Natural killer cell (primary cell): ENCODE measurements around the gene MPL. TPM values are rescaled to one million over a fixed set of nuclear protein-coding genes. Genes with fewer than 3 reads are reported as not detected.

Experiments
- ATAC-seq, 3 donors: fragments of 150-1000 bp in 2 of 3; fragments of 200-7000 bp in 1 of 3; cut with Tn5 transposase; 1 replicate in 1 of 3; 2 replicates in 2 of 3; pipeline ENCODE4 v1.10.0; 2021; ENCODE audit warnings: mild to moderate bottlenecking in 2 of 3, moderate library complexity in 2 of 3
- DNase-seq, 2 donors: peaks; one replicate each; pipeline versions ENCODE4 v3.0.0 to v3.0.0-alpha.2; 2013 to 2021; ENCODE audit warnings: mixed read lengths in 1 of 2
- H3K27ac ChIP-seq: one replicate; pipeline ENCODE4 v1.5.1; 2013; ENCODE audit warnings: mild to moderate bottlenecking, low read length
- H3K27me3 ChIP-seq: one replicate; pipeline ENCODE4 v1.6.1; 2013; ENCODE audit warnings: low read length; ENCODE audit not compliant: control insufficient read depth, insufficient read depth
- H3K36me3 ChIP-seq: one replicate; pipeline ENCODE4 v1.6.1; 2013; ENCODE audit warnings: low read length; ENCODE audit not compliant: control insufficient read depth, insufficient read depth
- H3K4me1 ChIP-seq: one replicate; pipeline ENCODE4 v1.6.1; 2013; ENCODE audit warnings: low read length; ENCODE audit not compliant: control insufficient read depth, insufficient read depth
- H3K4me3 ChIP-seq: one replicate; pipeline ENCODE4 v1.5.1; 2013; ENCODE audit warnings: low read length
- H3K9me3 ChIP-seq: one replicate; pipeline ENCODE4 v1.6.1; 2013; ENCODE audit warnings: low read length; ENCODE audit not compliant: control insufficient read depth, insufficient read depth
- H3K27ac Mint-ChIP-seq, 2 donors: one replicate each; pipeline ENCODE4 v1.8.0; 2022; ENCODE audit warnings: mild to moderate bottlenecking in 2 of 2, mixed read lengths in 2 of 2, moderate library complexity in 1 of 2
- H3K27me3 Mint-ChIP-seq, 2 donors: one replicate each; pipeline ENCODE4 v1.8.0; 2022; ENCODE audit warnings: low read depth in 2 of 2, mixed read lengths in 2 of 2
- H3K36me3 Mint-ChIP-seq: one replicate; pipeline ENCODE4 v1.8.0; 2022; ENCODE audit warnings: mixed read lengths
- H3K4me1 Mint-ChIP-seq, 2 donors: one replicate each; pipeline ENCODE4 v1.8.0; 2022; ENCODE audit warnings: mixed read lengths in 2 of 2
- H3K4me3 Mint-ChIP-seq: one replicate; pipeline ENCODE4 v1.8.0; 2022; ENCODE audit warnings: mild to moderate bottlenecking, moderate library complexity, mixed read lengths
- H3K9me3 Mint-ChIP-seq, 2 donors: one replicate each; pipeline ENCODE4 v1.8.0; 2022; ENCODE audit warnings: mixed read lengths in 2 of 2
- CTCF ChIP-seq: fragments of 200-600 bp; IDR thresholded peaks from one replicate; pipeline ENCODE4 v1.8.0; 2022; ENCODE audit warnings: antibody characterized with exemption
- WGBS: methylation state at CpG from one replicate; pipeline ENCODE4 v1.1.7; 2013; ENCODE audit warnings: missing lambda C conversion rate; ENCODE audit not compliant: insufficient coverage; 5-methylcytosine and 5-hydroxymethylcytosine counted together
- intact Hi-C: fragments of 100-400 bp; cut with micrococcal nuclease; formaldehyde crosslinking; loops from one replicate; pipeline ENCODE4 v1.14.2; 2022
- total RNA-seq, 4 donors: library from RNA; stranded (reverse); fragments of 120-200 nt in 1 of 4; gene quantifications; one replicate each; pipeline versions ENCODE4 v1.2.3 to v1.2.4, GENCODE V29; 2013 to 2022

The MPL gene
- total RNA-seq, 3 donors from 2014 or later (not counting 1 experiment from before 2014, with no cell fraction given): 0.43 to 1.7 (median 0.48) TPM

- no peak overlapping the region for H3K27ac Mint-ChIP-seq
- DNase-seq: no peak
- TF ChIP-seq CTCF: no peak
- H3K27me3 ChIP-seq: no peaks in the 10 kb centered on the region
- H3K9me3 Mint-ChIP-seq: no peaks in the 10 kb centered on the region
- H3K36me3 Mint-ChIP-seq: no peaks in the 10 kb centered on the region
- H3K4me3 Mint-ChIP-seq: no peak overlapping the region
- no peaks in the 10 kb centered on the region for H3K9me3 ChIP-seq
- no peaks in the 10 kb centered on the region for H3K27me3 Mint-ChIP-seq
- no peak for ATAC-seq
- H3K4me1 Mint-ChIP-seq: no peaks in the 10 kb centered on the region
- H3K4me3 ChIP-seq: no peak overlapping the region
- WGBS: 47% methylated on average over 5 of the region's 5 CpGs
- no peak overlapping the region for H3K27ac ChIP-seq
- intact Hi-C loops: no loop called here
- no peaks in the 10 kb centered on the region for H3K4me1 ChIP-seq
- H3K36me3 ChIP-seq: no peaks in the 10 kb centered on the region
Observed at GRCh38 chr1:43338001-43338400, 383 bp downstream of the MPL start.

- Histone ChIP-seq H3K36me3 (no peaks in the 10 kb centered on the region), H3K4me1 (no peaks in the 10 kb centered on the region), H3K27ac (no peak overlapping the region), H3K9me3 (no peaks in the 10 kb centered on the region), H3K27me3 (no peaks in the 10 kb centered on the region), H3K4me3 (no peak overlapping the region)
- no peak for ATAC-seq
- Mint-ChIP-seq H3K36me3 (no peaks in the 10 kb centered on the region), H3K27ac (no peak overlapping the region), H3K27me3 (no peaks in the 10 kb centered on the region), H3K4me1 (no peaks in the 10 kb centered on the region), H3K4me3 (no peak overlapping the region), H3K9me3 (no peaks in the 10 kb centered on the region)
- intact Hi-C loops: no loop called here
- no peak for TF ChIP-seq CTCF
- 88% methylated on average over 6 of the region's 6 CpGs for WGBS
- no peak for DNase-seq
Observed at GRCh38 chr1:43339584-43340232, 2.1 kb downstream of the MPL start.

GRCh38 chr1:43340559-43340958 is 2.9 kb downstream of the MPL start:
- no peaks in the 10 kb centered on the region for H3K4me1 Mint-ChIP-seq
- Histone ChIP-seq H3K9me3 (no peaks in the 10 kb centered on the region), H3K27me3 (no peaks in the 10 kb centered on the region), H3K4me1 (no peaks in the 10 kb centered on the region), H3K4me3 (no peak overlapping the region), H3K36me3 (no peaks in the 10 kb centered on the region), H3K27ac (no peak overlapping the region)
- TF ChIP-seq CTCF: no peak
- no peaks in the 10 kb centered on the region for H3K9me3 Mint-ChIP-seq
- DNase-seq (no peak), ATAC-seq (no peak)
- no peaks in the 10 kb centered on the region for H3K36me3 Mint-ChIP-seq
- no peak overlapping the region for H3K4me3 Mint-ChIP-seq
- intact Hi-C loops: no loop called here
- no peak overlapping the region for H3K27ac Mint-ChIP-seq
- 67% methylated on average over 1 of the region's 1 CpG for WGBS
- no peaks in the 10 kb centered on the region for H3K27me3 Mint-ChIP-seq

- Mint-ChIP-seq H3K9me3 (no peaks in the 10 kb centered on the region), H3K27me3 (no peaks in the 10 kb centered on the region), H3K4me1 (peaks cover 1% of the 10 kb centered on the region in 2 donors), H3K4me3 (no peak overlapping the region), H3K36me3 (no peaks in the 10 kb centered on the region), H3K27ac (no peak overlapping the region)
- TF ChIP-seq CTCF: no peak
- Histone ChIP-seq H3K36me3 (no peaks in the 10 kb centered on the region), H3K27me3 (no peaks in the 10 kb centered on the region), H3K4me3 (no peak overlapping the region), H3K4me1 (no peaks in the 10 kb centered on the region), H3K9me3 (no peaks in the 10 kb centered on the region), H3K27ac (no peak overlapping the region)
- no peak for DNase-seq
- intact Hi-C loops: no loop called here
- no peak for ATAC-seq
- WGBS: 95% methylated on average over 4 of the region's 4 CpGs
Observed at GRCh38 chr1:43344267-43344850, 6.7 kb downstream of the MPL start.
